HG03066 (cell line): Measurements from ENCODE around the gene SLC9A9.
"Not testable (repeated sequence)": the region's sequence is repeated elsewhere in the genome, so short reads cannot be mapped to it uniquely, and the experiment has no call there.

Experiments used
- ATAC-seq: cut with Tn5 transposase; IDR thresholded peaks from one replicate; pipeline ENCODE4 v1.9.1; 2021; ENCODE audit warnings: low read depth; ENCODE audit not compliant: unreplicated experiment

Gene SLC9A9

DNA sequence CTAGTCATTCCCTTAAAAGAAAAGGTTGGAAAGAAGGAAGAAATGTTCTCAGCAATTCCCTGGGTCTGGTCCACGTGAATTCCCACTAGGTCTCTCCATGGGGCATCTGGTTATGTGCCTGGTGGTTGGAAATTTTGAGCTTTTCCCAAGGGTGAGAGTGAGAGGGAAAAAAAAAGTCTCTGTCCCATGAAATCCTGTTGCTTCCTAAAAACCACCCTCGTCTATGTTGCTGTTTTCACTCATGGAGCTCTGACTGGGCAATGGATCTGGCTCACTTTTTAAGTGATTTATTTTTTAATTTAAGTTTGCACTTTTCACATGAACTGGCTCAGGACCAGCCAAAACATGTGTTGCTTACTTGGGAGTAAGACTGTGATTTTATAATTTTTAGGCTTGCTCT lies 538.6 kb downstream of the SLC9A9 start:
- no peak for ATAC-seq

GRCh38 chr3:143307613-143308183 lies 540.6 kb downstream of the SLC9A9 start:
- no peak for ATAC-seq

GRCh38 chr3:143306407-143306806 lies 541.9 kb downstream of the SLC9A9 start:
- no peak for ATAC-seq

- ATAC-seq: no peak
Observed at GRCh38 chr3:143302638-143303171, 545.6 kb downstream of the SLC9A9 start.

DNA sequence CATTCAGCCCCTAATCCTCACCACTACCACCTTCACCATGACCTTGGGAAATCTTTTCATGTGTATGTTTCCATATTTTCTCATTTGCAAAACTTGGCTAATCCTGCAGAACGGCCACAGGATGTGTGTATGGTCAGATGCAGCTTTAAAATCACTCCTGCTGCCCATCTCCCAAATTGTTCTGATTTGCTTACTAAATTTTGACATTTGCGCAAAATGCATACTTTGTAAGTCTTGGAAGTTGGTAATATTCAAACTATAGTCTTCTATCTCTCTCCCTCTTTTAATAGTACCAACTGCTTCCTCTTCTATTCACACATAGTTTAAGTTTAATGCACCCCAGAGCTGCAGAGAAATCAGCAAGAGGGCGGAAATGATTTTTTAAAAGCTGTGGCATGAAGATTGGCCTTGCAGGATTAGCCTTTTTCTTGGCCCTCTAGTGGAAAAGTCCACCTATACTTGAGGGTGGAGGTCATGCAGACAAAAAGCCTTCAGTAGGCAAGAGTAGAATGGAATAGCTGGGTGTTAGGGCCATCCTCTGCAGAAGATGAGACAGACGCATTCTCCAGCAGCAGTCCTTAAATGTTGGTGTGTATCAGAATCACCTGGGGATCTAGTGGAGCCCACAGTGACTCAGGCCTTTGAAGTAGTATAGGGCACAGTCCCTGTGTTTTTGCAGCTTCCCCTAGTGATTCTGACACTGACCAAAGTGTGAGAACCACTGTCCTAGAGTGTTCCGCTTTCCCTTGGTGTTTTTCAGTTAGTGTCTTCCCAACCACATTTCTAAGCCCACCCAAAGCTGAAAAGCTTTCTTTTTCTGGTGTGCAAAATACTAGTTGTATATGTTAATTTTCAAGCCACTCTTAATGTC lies 547.0 kb downstream of the SLC9A9 start:
- ATAC-seq: no peak

DNA sequence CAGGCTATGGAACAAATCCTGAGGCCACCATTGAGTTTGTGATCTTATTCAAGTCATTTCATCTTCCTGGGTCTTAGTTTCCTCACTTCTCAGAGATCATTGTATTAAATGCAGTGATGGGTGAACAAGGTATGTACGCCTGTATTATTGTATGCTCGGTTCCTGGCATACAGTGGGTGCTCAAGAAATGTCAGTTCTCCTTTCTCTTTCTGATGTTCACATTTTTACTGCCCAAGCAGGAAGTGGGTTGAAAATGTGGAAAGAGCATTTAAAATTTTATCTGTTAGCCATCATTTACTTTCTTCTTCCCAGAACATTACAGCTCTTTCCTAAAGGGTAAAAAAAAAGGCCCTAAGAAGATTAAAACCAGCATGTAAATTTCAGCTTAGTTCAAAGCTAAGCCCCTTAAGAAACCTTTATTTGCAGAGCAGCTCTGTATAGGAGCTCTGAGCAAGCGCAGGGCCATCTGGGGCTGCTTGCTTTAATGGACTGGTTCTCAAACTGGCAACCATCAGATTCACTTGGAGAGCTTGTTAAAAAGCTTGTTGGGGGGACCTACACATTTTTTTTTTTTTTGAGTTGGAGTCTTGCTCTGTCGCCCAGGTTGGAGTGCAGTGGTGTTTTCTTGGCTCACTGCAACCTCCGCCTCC lies 549.3 kb downstream of the SLC9A9 start:
- ATAC-seq: no peak

DNA sequence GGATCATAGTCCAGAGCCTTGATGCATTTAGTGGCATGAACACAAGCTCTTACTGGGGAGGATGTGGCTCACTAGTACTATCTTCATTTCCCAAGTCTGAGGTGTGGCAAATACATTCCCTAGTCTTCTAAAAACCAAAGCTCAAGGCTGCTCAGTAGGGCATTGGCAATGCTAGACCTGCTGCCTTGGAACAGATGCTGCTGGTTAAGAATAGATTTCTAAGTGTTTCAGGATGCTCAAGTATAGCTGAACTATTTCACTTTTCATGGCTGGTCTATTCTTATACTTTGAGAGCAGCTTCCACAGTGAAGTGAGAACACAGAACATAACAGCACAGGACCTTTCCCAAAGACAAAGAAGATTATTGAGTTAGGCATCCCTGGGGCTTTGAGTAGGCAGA lies 549.9 kb downstream of the SLC9A9 start:
- no peak for ATAC-seq

DNA sequence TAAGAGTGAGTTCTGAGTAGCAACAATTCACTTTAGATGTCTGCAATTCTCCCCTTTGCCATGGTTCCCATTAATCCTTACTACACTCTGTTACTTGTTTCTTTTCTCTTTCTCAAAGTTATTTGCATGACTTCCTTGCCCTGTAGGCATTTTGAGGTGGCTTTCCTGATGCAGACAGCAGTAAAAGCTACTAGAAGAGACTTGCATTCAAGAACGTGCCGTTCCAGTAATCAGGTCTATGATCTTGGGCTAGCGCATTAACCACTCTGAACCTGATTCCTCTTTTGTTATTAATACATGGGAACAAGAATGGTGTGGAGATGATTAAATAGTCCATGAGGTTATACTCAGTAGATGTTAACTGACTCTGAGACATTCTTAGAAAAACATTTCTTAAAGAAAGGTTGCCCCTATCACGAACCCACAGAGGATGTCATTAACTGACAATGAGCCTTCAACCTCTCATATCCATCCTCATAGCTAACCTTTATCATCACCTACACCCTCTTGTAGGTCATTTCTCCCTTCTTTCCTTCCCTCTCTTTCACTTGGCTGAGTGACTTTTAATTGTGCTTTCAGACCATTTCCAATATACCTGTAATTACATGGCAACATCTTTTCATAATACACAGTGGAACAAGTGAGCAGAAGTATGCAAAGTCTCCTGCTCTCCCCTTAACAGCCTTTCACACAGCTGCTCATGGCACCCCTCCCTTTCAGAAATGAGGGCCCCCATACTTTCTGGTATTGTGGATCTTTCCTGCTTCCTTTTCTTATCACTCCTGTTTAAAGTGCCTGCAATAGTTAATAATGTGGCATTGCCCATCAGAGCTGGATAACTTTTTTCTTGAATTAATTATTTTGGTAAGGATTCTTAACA lies 552.8 kb downstream of the SLC9A9 start:
- no peak for ATAC-seq

- ATAC-seq: peak; percentile 63
Observed at GRCh38 chr3:143294188-143294587, 554.1 kb downstream of the SLC9A9 start.

DNA sequence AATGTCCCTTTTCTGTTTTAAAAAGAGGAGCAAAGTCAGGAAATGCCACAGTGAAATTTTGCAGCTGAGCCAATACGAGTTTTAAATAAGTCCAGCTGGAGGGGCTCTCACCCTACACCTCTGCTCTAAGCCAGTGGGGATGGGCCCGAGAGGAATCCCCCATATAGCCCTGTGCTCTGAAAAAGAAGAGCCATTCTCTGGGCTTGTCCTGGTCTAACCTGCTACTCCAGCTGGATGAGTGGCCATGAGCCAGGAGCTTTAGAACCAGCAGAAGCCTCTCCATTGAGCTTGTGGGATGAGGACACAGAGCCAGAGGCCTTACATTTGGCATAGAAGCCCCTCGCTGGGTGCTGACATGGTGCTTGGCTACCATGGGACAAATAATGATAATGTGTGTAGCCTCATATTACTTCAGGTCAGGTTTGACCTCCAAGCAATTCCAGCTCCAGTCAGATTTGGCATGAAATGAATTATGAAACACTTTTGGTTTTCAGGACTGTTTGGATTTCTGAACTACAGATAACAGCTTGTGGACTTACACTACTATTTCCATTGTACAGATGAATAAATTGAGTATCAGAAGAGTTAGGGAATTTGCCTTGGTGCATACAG lies 556.3 kb downstream of the SLC9A9 start:
- no peak for ATAC-seq

DNA sequence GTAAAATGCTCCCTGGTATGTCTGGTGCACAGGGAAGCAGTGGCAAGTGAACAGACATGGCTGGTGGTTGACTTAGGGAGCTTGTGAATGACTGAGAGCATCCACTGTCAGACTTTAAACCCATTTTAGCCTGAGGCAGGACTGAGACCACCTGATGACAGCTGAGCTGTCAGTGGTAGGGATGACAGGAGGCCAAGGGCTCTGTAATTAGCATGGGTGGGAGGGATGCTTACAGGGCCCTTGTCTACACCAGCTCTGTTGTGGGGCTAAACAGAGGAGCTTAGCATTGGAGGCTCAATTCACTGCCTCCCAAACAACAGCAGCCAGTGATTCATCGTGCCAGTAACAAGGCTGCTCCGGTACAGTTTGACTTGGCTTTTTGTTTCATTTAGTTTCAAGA lies 559.3 kb downstream of the SLC9A9 start:
- ATAC-seq: no peak

DNA sequence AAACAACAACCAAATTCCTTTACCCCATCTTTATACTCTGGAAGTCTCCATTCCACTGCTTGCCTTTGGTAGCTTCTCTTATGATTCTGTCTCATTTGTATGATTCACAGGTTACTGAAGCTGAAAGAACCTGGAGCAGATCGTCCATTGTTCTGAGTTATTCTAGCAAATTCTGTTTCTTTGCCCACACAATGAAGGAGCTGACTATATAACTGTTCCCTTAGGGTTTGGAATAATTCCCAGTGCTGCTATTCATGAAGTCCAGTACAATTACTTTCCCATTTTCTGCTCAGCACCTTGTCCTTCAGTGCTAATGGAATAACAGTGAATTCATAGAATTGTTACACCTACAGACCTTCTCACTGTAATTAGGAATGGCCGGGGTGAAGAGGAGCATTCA lies 560.9 kb downstream of the SLC9A9 start:
- ATAC-seq: no peak

GRCh38 chr3:143286392-143287010 lies 561.8 kb downstream of the SLC9A9 start:
- no peak for ATAC-seq

GRCh38 chr3:143283432-143284128 lies 564.7 kb downstream of the SLC9A9 start:
- ATAC-seq: no peak

DNA sequence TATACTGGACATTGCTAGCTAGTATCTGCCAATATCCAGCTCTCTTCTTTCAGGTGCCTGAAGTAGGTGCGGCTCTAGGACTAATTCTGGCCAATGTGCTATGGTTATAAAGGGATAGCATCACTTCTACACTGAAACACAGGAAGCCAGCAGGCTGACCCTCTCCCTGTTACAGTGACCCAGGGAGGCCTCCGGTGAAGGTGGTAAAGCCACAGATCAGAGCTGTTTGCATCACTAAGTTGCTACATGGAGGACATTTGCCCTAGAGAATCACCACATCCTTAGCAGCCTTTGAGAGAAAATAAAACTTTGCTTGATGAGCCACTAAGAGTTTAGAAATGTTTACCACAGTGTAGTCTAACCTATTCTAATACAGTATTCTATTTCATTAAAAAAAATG lies 567.3 kb downstream of the SLC9A9 start:
- no peak for ATAC-seq

DNA sequence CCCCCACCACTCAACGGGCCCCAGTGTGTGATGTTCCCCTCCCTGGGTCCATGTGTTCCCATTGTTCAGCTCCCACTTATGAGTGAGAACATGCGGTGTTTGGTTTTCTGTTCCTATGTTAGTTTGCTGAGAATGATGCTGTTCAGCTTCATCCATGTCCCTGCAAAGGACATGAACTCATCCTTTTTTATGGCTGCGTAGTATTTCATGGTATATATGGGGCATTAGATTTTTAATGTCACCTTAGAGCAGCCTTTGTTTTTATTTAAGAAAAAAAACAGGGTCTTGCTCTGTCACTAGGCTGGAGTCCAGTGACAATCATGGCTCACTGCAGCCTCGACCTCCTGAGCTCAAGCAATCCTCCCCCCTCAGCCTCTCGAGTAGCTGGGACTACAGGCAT lies 568.7 kb downstream of the SLC9A9 start:
- not testable (repeated sequence) for ATAC-seq

GRCh38 chr3:143278721-143279120 lies 569.5 kb downstream of the SLC9A9 start:
- no peak for ATAC-seq

DNA sequence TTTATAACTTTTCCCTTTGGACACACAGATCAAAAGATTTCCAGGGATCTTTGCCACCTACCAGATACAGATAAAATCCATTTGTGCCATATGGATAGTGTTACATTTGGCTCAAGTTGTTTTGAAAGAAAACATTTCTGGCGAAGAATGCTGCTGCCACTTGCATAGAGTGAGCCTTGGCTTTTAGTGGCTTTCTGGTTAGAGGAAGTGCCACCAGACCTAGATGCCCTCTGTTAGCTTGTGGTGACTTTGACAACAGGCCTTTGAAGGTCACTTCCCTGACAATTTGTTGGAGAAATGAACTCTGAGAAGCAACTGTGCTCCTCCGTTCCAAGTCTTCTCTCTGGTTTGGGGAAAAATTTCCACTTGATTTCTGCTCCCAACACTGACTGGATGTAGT lies 570.7 kb downstream of the SLC9A9 start:
- ATAC-seq: no peak

DNA sequence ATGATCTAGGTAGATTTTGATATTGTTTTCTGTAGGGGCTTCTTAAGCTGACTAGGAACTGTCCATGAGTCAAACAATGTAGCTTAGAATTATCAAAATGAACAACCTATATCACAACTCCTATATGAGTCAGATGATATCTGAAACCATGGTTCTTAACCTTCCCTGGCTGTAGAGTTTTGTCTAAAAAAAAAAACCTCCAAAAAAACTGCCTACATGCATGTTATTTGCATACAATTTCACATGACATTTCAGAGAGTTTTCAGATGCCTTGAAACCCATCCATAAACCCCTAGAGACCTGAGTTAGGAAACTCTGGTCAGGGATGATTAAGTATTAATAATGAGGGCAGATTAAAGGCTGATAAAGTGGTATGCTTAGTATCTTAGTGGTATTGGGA lies 571.7 kb downstream of the SLC9A9 start:
- peak; percentile 80 for ATAC-seq
